Duodenal mucosa (tissue), 2 donors: ENCODE measurements around the gene ARID3C.

Experiments used
- H3K27ac ChIP-seq: one replicate; pipeline ENCODE4 v1.7.0; 2013; ENCODE audit warnings: low read depth, low read length
- H3K27me3 ChIP-seq, 2 donors: one replicate each; pipeline ENCODE4 v1.7.0; 2013; ENCODE audit warnings: low read length in 2 of 2, control low read depth in 1 of 2; ENCODE audit not compliant: insufficient read depth in 2 of 2, control insufficient read depth in 1 of 2
- H3K36me3 ChIP-seq, 2 donors: one replicate each; pipeline ENCODE4 v1.7.0; 2013; ENCODE audit warnings: low read length in 2 of 2, control low read depth in 1 of 2; ENCODE audit not compliant: insufficient read depth in 2 of 2, control insufficient read depth in 1 of 2
- H3K4me1 ChIP-seq, 2 donors: one replicate each; pipeline ENCODE4 v1.7.0; 2013; ENCODE audit warnings: low read length in 2 of 2, control low read depth in 1 of 2; ENCODE audit not compliant: insufficient read depth in 2 of 2, control insufficient read depth in 1 of 2
- H3K4me3 ChIP-seq, 2 donors: one replicate each; pipeline ENCODE4 v1.7.0; 2013; ENCODE audit warnings: low read length in 2 of 2, low read depth in 1 of 2
- H3K9ac ChIP-seq, 2 donors: one replicate each; pipeline ENCODE4 v1.7.0; 2013; ENCODE audit warnings: low read length in 2 of 2, low read depth in 1 of 2
- H3K9me3 ChIP-seq, 2 donors: one replicate each; pipeline ENCODE4 v1.7.0; 2013; ENCODE audit warnings: low read length in 2 of 2, control low read depth in 1 of 2; ENCODE audit not compliant: control insufficient read depth in 1 of 2

The ARID3C gene

GRCh38 chr9:34628656-34629490 is at the start of gene ARID3C:
Gene ARID3C, minus strand, starts transcription at chr9:34629066. Its CDS starts 1,052 bp downstream, at chr9:34628014.
- Histone ChIP-seq H3K9ac (no peak within 1 kb of the TSS), H3K27ac (no peak within 1 kb of the TSS), H3K36me3 (no peaks in the 10 kb centered on the region), H3K4me1 (peaks cover 17 to 21% of the 10 kb centered on the region in 2 donors), H3K9me3 (no peaks in the 10 kb centered on the region), H3K27me3 (peaks cover 53 to 54% of the 10 kb centered on the region in 2 donors), H3K4me3 (peak within 1 kb of the TSS; percentile 45 to 59)

- Histone ChIP-seq H3K4me1 (no peaks in the 10 kb centered on the region), H3K9ac (no peak overlapping the region), H3K36me3 (no peaks in the 10 kb centered on the region), H3K9me3 (no peaks in the 10 kb centered on the region), H3K4me3 (no peak overlapping the region), H3K27me3 (no peaks in the 10 kb centered on the region), H3K27ac (no peak overlapping the region)
Observed at GRCh38 chr9:34675869-34676268, 47.0 kb upstream of the ARID3C start.

- Histone ChIP-seq H3K27me3 (no peaks in the 10 kb centered on the region), H3K9ac (no peak overlapping the region), H3K27ac (no peak overlapping the region), H3K4me3 (no peak overlapping the region), H3K36me3 (no peaks in the 10 kb centered on the region), H3K4me1 (no peaks in the 10 kb centered on the region), H3K9me3 (no peaks in the 10 kb centered on the region)
Observed at GRCh38 chr9:34675048-34675714, 46.3 kb upstream of the ARID3C start.

- Histone ChIP-seq H3K4me1 (no peaks in the 10 kb centered on the region), H3K9ac (no peak overlapping the region)
Observed at GRCh38 chr9:34674440-34674839, 45.6 kb upstream of the ARID3C start.

GRCh38 chr9:34671307-34671706 is 42.4 kb upstream of the ARID3C start:
- Histone ChIP-seq H3K9ac (no peak overlapping the region), H3K9me3 (no peaks in the 10 kb centered on the region), H3K27ac (no peak overlapping the region), H3K36me3 (no peaks in the 10 kb centered on the region), H3K27me3 (no peaks in the 10 kb centered on the region), H3K4me3 (no peak overlapping the region), H3K4me1 (peaks cover 0 to 1% of the 10 kb centered on the region in 2 donors)

More at GRCh38 chr9:34674440-34674839, 45.6 kb upstream of the ARID3C start:
- Histone ChIP-seq H3K4me3 (no peak overlapping the region), H3K36me3 (no peaks in the 10 kb centered on the region), H3K27me3 (no peaks in the 10 kb centered on the region), H3K27ac (no peak overlapping the region), H3K9me3 (no peaks in the 10 kb centered on the region)

- H3K27me3 ChIP-seq: no peaks in the 10 kb centered on the region
- H3K4me1 ChIP-seq: peaks cover 0 to 5% of the 10 kb centered on the region in 2 donors
- no peak overlapping the region for H3K4me3 ChIP-seq
- H3K27ac ChIP-seq: no peak overlapping the region
- H3K36me3 ChIP-seq: no peaks in the 10 kb centered on the region
- no peak overlapping the region for H3K9ac ChIP-seq
- H3K9me3 ChIP-seq: no peaks in the 10 kb centered on the region
Observed at GRCh38 chr9:34669809-34670562, 41.1 kb upstream of the ARID3C start.

GRCh38 chr9:34665381-34666250 is 36.8 kb upstream of the ARID3C start:
- Histone ChIP-seq H3K27me3 (no peaks in the 10 kb centered on the region), H3K4me1 (peaks cover 12 to 17% of the 10 kb centered on the region in 2 donors), H3K27ac (peak overlapping the region; percentile 98), H3K4me3 (peak overlapping the region; percentile 90 to 93), H3K9me3 (no peaks in the 10 kb centered on the region), H3K9ac (peak overlapping the region; percentile 93 to 95), H3K36me3 (no peaks in the 10 kb centered on the region)

GRCh38 chr9:34665067-34665380 is 36.2 kb upstream of the ARID3C start:
- Histone ChIP-seq H3K9me3 (no peaks in the 10 kb centered on the region), H3K4me3 (peak overlapping the region; percentile 66 to 68), H3K9ac (peak overlapping the region; percentile 63 to 77), H3K36me3 (no peaks in the 10 kb centered on the region), H3K27ac (peak overlapping the region; percentile 73), H3K27me3 (no peaks in the 10 kb centered on the region), H3K4me1 (peaks cover 15 to 19% of the 10 kb centered on the region in 2 donors)

GRCh38 chr9:34664281-34665066 is 35.6 kb upstream of the ARID3C start:
- no peaks in the 10 kb centered on the region for H3K36me3 ChIP-seq
- no peaks in the 10 kb centered on the region for H3K27me3 ChIP-seq
- H3K9ac ChIP-seq: peak overlapping the region; percentile 63 to 77
- H3K27ac ChIP-seq: peak overlapping the region; percentile 73
- peaks cover 21 to 22% of the 10 kb centered on the region in 2 donors for H3K4me1 ChIP-seq
- peak overlapping the region; percentile 66 to 68 for H3K4me3 ChIP-seq
- H3K9me3 ChIP-seq: no peaks in the 10 kb centered on the region
